NCI-H1105 (cell line): ENCODE measurements around the gene USP6.
"Not testable (repeated sequence)": the region's sequence is repeated elsewhere in the genome, so short reads cannot be mapped to it uniquely, and the experiment has no call there.

Experiments used
- DNase-seq: peaks from one replicate; lab custom pipeline; 2025; lab: John Stamatoyannopoulos, UW

USP6 gene

GRCh38 chr17:5115673-5116651 lies at the start of gene USP6:
Gene USP6 (plus strand): TSS chr17:5116032. CDS start chr17:5130368, 14,336 bp downstream.
- DNase-seq, result no peak

GRCh38 chr17:5068236-5068635 lies 47.6 kb upstream of the USP6 start:
- DNase-seq, result no peak

- no peak for DNase-seq
Measured at GRCh38 chr17:5069724-5070123, 46.1 kb upstream of the USP6 start.

GRCh38 chr17:5075472-5075871 lies 40.4 kb upstream of the USP6 start:
- not testable (repeated sequence) for DNase-seq

- not testable (repeated sequence) for DNase-seq
Measured at GRCh38 chr17:5077275-5077674, 38.6 kb upstream of the USP6 start.

GRCh38 chr17:5077781-5078105 lies 38.1 kb upstream of the USP6 start:
- no peak for DNase-seq

GRCh38 chr17:5078106-5079028 lies 37.5 kb upstream of the USP6 start, which contains the start of gene ZFP3:
Gene ZFP3 (plus strand): TSS chr17:5078467. CDS start chr17:5091505, 13,038 bp downstream.
- DNase-seq, result peak; percentile 92

- DNase-seq, result no peak
Measured at GRCh38 chr17:5080591-5080990, 35.2 kb upstream of the USP6 start.

GRCh38 chr17:5092218-5093010 lies 23.4 kb upstream of the USP6 start:
- no peak for DNase-seq

GRCh38 chr17:5096731-5097100 lies 19.1 kb upstream of the USP6 start:
- DNase-seq, result no peak

- DNase-seq, result no peak
Measured at GRCh38 chr17:5097101-5097834, 18.6 kb upstream of the USP6 start.

GRCh38 chr17:5099271-5099670 lies 16.6 kb upstream of the USP6 start:
- no peak for DNase-seq

- no peak for DNase-seq
Measured at GRCh38 chr17:5100832-5101231, 15.0 kb upstream of the USP6 start.

GRCh38 chr17:5110816-5111215 lies 5.0 kb upstream of the USP6 start:
- no peak for DNase-seq

GRCh38 chr17:5111402-5112204 lies 4.2 kb upstream of the USP6 start, which contains the start of gene ZNF232:
Gene ZNF232 (minus strand): TSS chr17:5111878. CDS start chr17:5111822, 56 bp downstream.
- peak; percentile 95 for DNase-seq

- no peak for DNase-seq
Measured at GRCh38 chr17:5118219-5118618, 2.4 kb downstream of the USP6 start.

GRCh38 chr17:5120036-5120435 lies 4.2 kb downstream of the USP6 start:
- no peak for DNase-seq

- not testable (repeated sequence) for DNase-seq
Measured at GRCh38 chr17:5120436-5121185, 4.8 kb downstream of the USP6 start.

- no peak for DNase-seq
Measured at GRCh38 chr17:5121186-5121841, 5.5 kb downstream of the USP6 start.
